DND-41 (cell line): ENCODE measurements around the gene CEP120.

Experiments used
- EZH2 ChIP-seq: IDR thresholded peaks from 3 replicates; pipeline ENCODE4 v1.6.1; 2012; ENCODE audit warnings: borderline replicate concordance, low read depth, mild to moderate bottlenecking, moderate library complexity, low read length, inconsistent platforms; ENCODE audit not compliant: severe bottlenecking
- TF ChIP-seq, protein P1 (sequence below): IDR thresholded peaks from 2 replicates; pipeline ENCODE4 v1.5.1; 2012; ENCODE audit warnings: borderline replicate concordance, low read length, moderate library complexity, mild to moderate bottlenecking; ENCODE audit not compliant: poor library complexity, severe bottlenecking; ENCODE audit errors: extremely low read depth

DNA sequence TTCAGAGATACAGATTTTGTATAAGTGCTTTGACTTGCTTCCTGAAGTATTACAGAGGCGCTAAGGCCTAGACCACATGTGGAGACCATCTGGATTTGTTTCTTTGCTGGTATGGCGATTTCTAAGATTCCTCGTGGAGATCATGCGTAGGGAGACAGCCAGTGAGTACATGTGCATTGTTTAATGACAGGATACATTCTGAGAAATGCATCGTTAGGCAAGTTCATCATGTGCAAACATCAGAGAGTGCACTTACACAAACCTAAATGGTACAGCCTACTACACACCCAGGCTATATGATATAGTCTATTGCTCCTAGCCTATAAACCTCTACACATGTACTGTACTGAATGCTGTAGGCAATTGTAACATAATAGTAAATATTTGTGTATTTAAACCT, 16.5 kb upstream of the CEP120 start:
- TF ChIP-seq EZH2, result no peak
- TF ChIP-seq, protein P1, sequence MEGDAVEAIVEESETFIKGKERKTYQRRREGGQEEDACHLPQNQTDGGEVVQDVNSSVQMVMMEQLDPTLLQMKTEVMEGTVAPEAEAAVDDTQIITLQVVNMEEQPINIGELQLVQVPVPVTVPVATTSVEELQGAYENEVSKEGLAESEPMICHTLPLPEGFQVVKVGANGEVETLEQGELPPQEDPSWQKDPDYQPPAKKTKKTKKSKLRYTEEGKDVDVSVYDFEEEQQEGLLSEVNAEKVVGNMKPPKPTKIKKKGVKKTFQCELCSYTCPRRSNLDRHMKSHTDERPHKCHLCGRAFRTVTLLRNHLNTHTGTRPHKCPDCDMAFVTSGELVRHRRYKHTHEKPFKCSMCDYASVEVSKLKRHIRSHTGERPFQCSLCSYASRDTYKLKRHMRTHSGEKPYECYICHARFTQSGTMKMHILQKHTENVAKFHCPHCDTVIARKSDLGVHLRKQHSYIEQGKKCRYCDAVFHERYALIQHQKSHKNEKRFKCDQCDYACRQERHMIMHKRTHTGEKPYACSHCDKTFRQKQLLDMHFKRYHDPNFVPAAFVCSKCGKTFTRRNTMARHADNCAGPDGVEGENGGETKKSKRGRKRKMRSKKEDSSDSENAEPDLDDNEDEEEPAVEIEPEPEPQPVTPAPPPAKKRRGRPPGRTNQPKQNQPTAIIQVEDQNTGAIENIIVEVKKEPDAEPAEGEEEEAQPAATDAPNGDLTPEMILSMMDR, result no peak
